HCT116 (cell line): ENCODE measurements around the gene RAD23A.

ENCODE experiments used
- EZH2phosphoT487 ChIP-seq: fragments of 200-600 bp; IDR thresholded peaks from 2 replicates; pipeline ENCODE4 v1.6.1; 2018; ENCODE audit warnings: antibody characterized with exemption, borderline replicate concordance
- POLR2A ChIP-seq: IDR thresholded peaks from 2 replicates; pipeline ENCODE4 v1.7.0; 2011; ENCODE audit warnings: borderline replicate concordance; ENCODE audit not compliant: insufficient read depth, insufficient read length; ENCODE audit errors: extremely low read depth
- POLR2AphosphoS5 ChIP-seq: IDR thresholded peaks from 2 replicates; pipeline ENCODE4 v1.6.1; 2011; ENCODE audit warnings: mild to moderate bottlenecking, low read depth, low read length, moderate library complexity
- SIN3A ChIP-seq: IDR thresholded peaks from 2 replicates; pipeline ENCODE4 v1.6.1; 2012; ENCODE audit warnings: low read depth
- SRF ChIP-seq: IDR thresholded peaks from 2 replicates; pipeline ENCODE4 v1.6.1; 2012; ENCODE audit warnings: low read depth
- YY1 ChIP-seq: IDR thresholded peaks from 2 replicates; pipeline ENCODE4 v1.6.1; 2011; ENCODE audit warnings: low read length, low read depth, moderate library complexity, mild to moderate bottlenecking; ENCODE audit not compliant: insufficient replicate concordance; ENCODE audit errors: extremely low read depth
- TF ChIP-seq, protein P1 (sequence below), 3 experiments: fragments of 200-600 bp in 1 of 3; sonication (generic) in 1 of 3; IDR thresholded peaks in 2 of 3; conservative IDR thresholded peaks in 1 of 3; 2 replicates each; pipeline ENCODE4 v1.5.1; 2012 to 2017; ENCODE audit warnings: low read depth in 2 of 3, low read length in 2 of 3, antibody characterized with exemption in 1 of 3, borderline replicate concordance in 1 of 3, control low read depth in 1 of 3, mild to moderate bottlenecking in 1 of 3, mixed read lengths in 1 of 3, mixed run types in 1 of 3, moderate library complexity in 1 of 3; ENCODE audit not compliant: insufficient read depth in 1 of 3

DNA sequence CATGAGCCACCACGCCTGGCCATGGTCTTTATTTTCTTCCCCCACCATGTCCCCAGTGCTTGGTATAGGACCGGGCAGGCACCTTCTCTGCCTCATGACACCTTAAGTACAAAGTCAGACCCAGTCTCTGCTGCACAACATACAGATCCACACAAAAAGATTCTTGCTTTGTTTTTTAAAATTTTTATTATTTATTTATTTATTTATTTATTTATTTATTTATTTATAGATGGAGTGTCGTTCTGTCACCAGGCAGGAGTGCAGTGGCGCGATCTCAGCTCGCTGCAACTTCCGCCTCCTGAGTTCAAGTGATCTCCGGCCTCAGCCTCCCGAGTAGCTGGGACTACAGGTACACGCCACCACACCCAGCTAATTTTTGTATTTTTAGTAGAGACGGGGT is 47.1 kb downstream of the RAD23A start:
- TF ChIP-seq SRF = no peak
- TF ChIP-seq, protein P1, sequence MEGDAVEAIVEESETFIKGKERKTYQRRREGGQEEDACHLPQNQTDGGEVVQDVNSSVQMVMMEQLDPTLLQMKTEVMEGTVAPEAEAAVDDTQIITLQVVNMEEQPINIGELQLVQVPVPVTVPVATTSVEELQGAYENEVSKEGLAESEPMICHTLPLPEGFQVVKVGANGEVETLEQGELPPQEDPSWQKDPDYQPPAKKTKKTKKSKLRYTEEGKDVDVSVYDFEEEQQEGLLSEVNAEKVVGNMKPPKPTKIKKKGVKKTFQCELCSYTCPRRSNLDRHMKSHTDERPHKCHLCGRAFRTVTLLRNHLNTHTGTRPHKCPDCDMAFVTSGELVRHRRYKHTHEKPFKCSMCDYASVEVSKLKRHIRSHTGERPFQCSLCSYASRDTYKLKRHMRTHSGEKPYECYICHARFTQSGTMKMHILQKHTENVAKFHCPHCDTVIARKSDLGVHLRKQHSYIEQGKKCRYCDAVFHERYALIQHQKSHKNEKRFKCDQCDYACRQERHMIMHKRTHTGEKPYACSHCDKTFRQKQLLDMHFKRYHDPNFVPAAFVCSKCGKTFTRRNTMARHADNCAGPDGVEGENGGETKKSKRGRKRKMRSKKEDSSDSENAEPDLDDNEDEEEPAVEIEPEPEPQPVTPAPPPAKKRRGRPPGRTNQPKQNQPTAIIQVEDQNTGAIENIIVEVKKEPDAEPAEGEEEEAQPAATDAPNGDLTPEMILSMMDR (IDR thresholded peaks at IDR 0.05 in 2 of 3, conservative IDR thresholded peaks at IDR 0.05 in 1 of 3; ENCODE audit: borderline replicate concordance in 1 of 3, insufficient read depth in 1 of 3, low read depth in 2 of 3, low read length in 2 of 3) = no peak
- no peak for TF ChIP-seq YY1
- no peak for TF ChIP-seq POLR2A
- no peak for TF ChIP-seq POLR2AphosphoS5
- no peak for TF ChIP-seq EZH2phosphoT487
- no peak for TF ChIP-seq SIN3A
